Fibroblast of pulmonary artery (primary cell): Measurements from ENCODE around the gene TPGS1.
A peak's percentile ranks its signal among the peaks of the same experiment; 100 is the strongest.

Source experiments
- DNase-seq: peaks from one replicate; pipeline ENCODE4 v3.0.0-alpha.2; 2010; ENCODE audit warnings: low read depth
- H3K4me3 ChIP-seq: replicated peaks from 2 replicates; pipeline ENCODE4 v1.5.1; 2011; ENCODE audit warnings: low read depth, mild to moderate bottlenecking, control low read depth, low read length, moderate library complexity
- TF ChIP-seq, protein P1 (sequence below): IDR thresholded peaks from 2 replicates; pipeline ENCODE4 v1.5.1; 2011; ENCODE audit warnings: mild to moderate bottlenecking, control low read depth, low read length, inconsistent platforms; ENCODE audit errors: missing control alignments

Gene TPGS1, protein sequence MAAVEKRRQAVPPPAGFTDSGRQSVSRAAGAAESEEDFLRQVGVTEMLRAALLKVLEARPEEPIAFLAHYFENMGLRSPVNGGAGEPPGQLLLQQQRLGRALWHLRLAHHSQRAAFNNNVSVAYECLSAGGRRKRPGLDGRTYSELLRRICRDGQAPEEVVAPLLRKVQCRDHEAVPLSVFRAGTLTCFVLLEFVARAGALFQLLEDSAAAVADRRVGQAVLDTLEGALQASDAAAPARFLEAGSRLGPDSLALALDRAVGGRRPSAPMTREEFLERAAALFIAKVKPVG

GRCh38 chr19:507286-508203 lies at the start of gene TPGS1:
Gene TPGS1 (plus strand): TSS chr19:507497. CDS start chr19:507507, 10 bp downstream.
- peak; percentile 65 for DNase-seq

DNA sequence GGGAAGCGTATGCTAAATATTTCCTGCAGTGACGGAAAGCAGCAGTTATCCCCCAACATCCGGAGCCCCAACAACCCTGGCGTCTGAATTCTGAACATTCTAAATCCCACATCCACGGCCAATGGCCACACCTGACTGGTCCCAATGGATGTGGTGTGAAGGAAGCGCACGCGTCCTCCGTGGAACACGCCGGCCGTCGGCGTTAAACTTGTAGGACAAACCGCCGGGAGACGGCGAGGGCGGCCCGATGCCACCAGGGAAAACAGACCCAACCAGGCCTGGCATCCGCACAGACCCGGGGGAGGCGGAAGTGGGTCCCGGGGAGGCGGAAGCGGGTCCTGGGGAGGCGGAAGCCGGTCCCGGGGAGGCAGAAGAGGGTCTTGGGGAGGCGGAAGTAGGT lies 49.7 kb upstream of the TPGS1 start:
- H3K4me3 ChIP-seq = no peak overlapping the region
- TF ChIP-seq, protein P1, sequence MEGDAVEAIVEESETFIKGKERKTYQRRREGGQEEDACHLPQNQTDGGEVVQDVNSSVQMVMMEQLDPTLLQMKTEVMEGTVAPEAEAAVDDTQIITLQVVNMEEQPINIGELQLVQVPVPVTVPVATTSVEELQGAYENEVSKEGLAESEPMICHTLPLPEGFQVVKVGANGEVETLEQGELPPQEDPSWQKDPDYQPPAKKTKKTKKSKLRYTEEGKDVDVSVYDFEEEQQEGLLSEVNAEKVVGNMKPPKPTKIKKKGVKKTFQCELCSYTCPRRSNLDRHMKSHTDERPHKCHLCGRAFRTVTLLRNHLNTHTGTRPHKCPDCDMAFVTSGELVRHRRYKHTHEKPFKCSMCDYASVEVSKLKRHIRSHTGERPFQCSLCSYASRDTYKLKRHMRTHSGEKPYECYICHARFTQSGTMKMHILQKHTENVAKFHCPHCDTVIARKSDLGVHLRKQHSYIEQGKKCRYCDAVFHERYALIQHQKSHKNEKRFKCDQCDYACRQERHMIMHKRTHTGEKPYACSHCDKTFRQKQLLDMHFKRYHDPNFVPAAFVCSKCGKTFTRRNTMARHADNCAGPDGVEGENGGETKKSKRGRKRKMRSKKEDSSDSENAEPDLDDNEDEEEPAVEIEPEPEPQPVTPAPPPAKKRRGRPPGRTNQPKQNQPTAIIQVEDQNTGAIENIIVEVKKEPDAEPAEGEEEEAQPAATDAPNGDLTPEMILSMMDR = no peak
- DNase-seq = no peak

More at GRCh38 chr19:507286-508203, at the start of gene TPGS1:
- peak within 1 kb of the TSS; percentile 86 for H3K4me3 ChIP-seq
- TF ChIP-seq, protein P1 = no peak

GRCh38 chr19:458091-459042 lies 48.9 kb upstream of the TPGS1 start:
- DNase-seq = no peak
- TF ChIP-seq, protein P1 = no peak
- no peak overlapping the region for H3K4me3 ChIP-seq

GRCh38 chr19:459724-460511 lies 47.4 kb upstream of the TPGS1 start:
- H3K4me3 ChIP-seq = peak overlapping the region; percentile 53
- TF ChIP-seq, protein P1 = no peak
- DNase-seq = peak; percentile 18

GRCh38 chr19:460877-461720 lies 46.2 kb upstream of the TPGS1 start, which contains the start of gene SHC2:
Gene SHC2 (minus strand): TSS chr19:461033. CDS start chr19:460996, 37 bp downstream.
- DNase-seq = no peak
- peak within 1 kb of the TSS; percentile 53 for H3K4me3 ChIP-seq
- TF ChIP-seq, protein P1 = no peak
